K562 treated with DMSO at 1 percent for 12 hours (cell line): ENCODE measurements around the gene NDUFA11. TPM values are rescaled to one million over a fixed set of nuclear protein-coding genes. Genes with fewer than 3 reads are reported as not detected.

Experiments
- total RNA-seq: library from RNA; unstranded; fragments of 300-600 nt; gene quantifications from 2 replicates; pipeline ENCODE4 v1.2.3, GENCODE V29; 2022; ENCODE audit not compliant: insufficient read depth

NDUFA11 gene
- 494 and 896 TPM in 2 replicates for total RNA-seq

GRCh38 chr19:5903624-5904351, at the start of gene NDUFA11:
NDUFA11 (minus strand) TSS chr19:5903790; CDS start chr19:5903708, 82 bp downstream.

GRCh38 chr19:5913739-5914357, 10.3 kb upstream of the NDUFA11 start, which contains the start of gene CAPS:
CAPS (plus strand) TSS chr19:5914254; CDS start chr19:5914407, 153 bp downstream.

GRCh38 chr19:5904352-5905113, 943 bp upstream of the NDUFA11 start, which contains the start of gene VMAC:
VMAC (plus strand) TSS chr19:5904872; CDS start chr19:5904891, 19 bp downstream.

GRCh38 chr19:5851302-5851701, 52.3 kb downstream of the NDUFA11 start, which contains the start of gene FUT3:
FUT3 (minus strand) TSS chr19:5851449.

Other genes starting within 250 kb of the NDUFA11 start
- gene MICOS13, start 223.3 kb downstream of the NDUFA11 start, total RNA-seq, result 29.6 and 55.9 TPM in 2 replicates
- gene HSD11B1L, start 222.8 kb downstream of the NDUFA11 start, total RNA-seq, result 11.2 and 13.8 TPM in 2 replicates
- gene RPL36, start 213.5 kb downstream of the NDUFA11 start, total RNA-seq, result 1,237 and 1,942 TPM in 2 replicates
- 190 and 205 TPM in 2 replicates for gene LONP1, start 183.6 kb downstream of the NDUFA11 start, total RNA-seq
- gene CATSPERD, start 183.2 kb downstream of the NDUFA11 start, total RNA-seq, result not detected in 2 replicates
- 2.0 and 3.4 TPM in 2 replicates for gene PRR22, start 119.0 kb downstream of the NDUFA11 start, total RNA-seq
- 36.3 and 46.8 TPM in 2 replicates for gene DUS3L, start 112.6 kb downstream of the NDUFA11 start, total RNA-seq
- gene NRTN, start 98.7 kb downstream of the NDUFA11 start, total RNA-seq, result 24.5 and 33.8 TPM in 2 replicates
- gene FUT6, start 64.1 kb downstream of the NDUFA11 start, total RNA-seq, result not detected in 2 replicates
- 1.5 TPM in 1 of 2 replicates, not detected in the other for gene FUT3, start 52.3 kb downstream of the NDUFA11 start, total RNA-seq
- gene FUT5, start 33.2 kb downstream of the NDUFA11 start, total RNA-seq, result not detected in 2 replicates
- gene VMAC, start 1.1 kb upstream of the NDUFA11 start, total RNA-seq, result 0.60 and 4.2 TPM in 2 replicates
- gene CAPS, start 10.5 kb upstream of the NDUFA11 start, total RNA-seq, result 5.2 and 7.9 TPM in 2 replicates
- 54.6 and 80.5 TPM in 2 replicates for gene RANBP3, start 74.3 kb upstream of the NDUFA11 start, total RNA-seq
- gene RFX2, start 206.7 kb upstream of the NDUFA11 start, total RNA-seq, result 7.2 and 12.4 TPM in 2 replicates
- gene ACSBG2, start 231.9 kb upstream of the NDUFA11 start, total RNA-seq, result not detected in 2 replicates